GM23338 (cell line): Measurements from ENCODE around the gene FKTN. TPM values are rescaled to one million over a fixed set of nuclear protein-coding genes. Genes with fewer than 3 reads are reported as not detected.
A peak's percentile ranks its signal among the peaks of the same experiment; 100 is the strongest.

ENCODE experiments used
- ATAC-seq: fragments of 200-7000 bp; cut with Tn5 transposase; 3 replicates; pipeline ENCODE4 v1.9.1; 2020
- DNase-seq: peaks from one replicate; pipeline ENCODE4 v3.0.0-alpha.2; 2015; ENCODE audit warnings: low spot score
- H2AFZ ChIP-seq: fragments of 200-600 bp; sonication (generic); 2 replicates; pipeline ENCODE4 v1.8.0; 2016; ENCODE audit warnings: antibody characterized with exemption, mild to moderate bottlenecking, moderate library complexity
- H3F3A ChIP-seq: fragments of 200-600 bp; sonication (generic); replicated peaks from 2 replicates; pipeline ENCODE4 v1.8.0; 2017; ENCODE audit warnings: antibody characterized with exemption, mixed run types, low read depth
- H3K27ac ChIP-seq: fragments of 200-600 bp; sonication (generic); 2 replicates; pipeline ENCODE4 v1.6.1; 2016; ENCODE audit warnings: low read depth
- H3K27me3 ChIP-seq: fragments of 200-600 bp; sonication (generic); 2 replicates; pipeline ENCODE4 v1.8.0; 2016; ENCODE audit warnings: mild to moderate bottlenecking, mixed run types, moderate library complexity; ENCODE audit not compliant: insufficient read depth
- H3K36me3 ChIP-seq: fragments of 200-600 bp; sonication (generic); 2 replicates; pipeline ENCODE4 v1.8.0; 2016; ENCODE audit warnings: mild to moderate bottlenecking; ENCODE audit not compliant: insufficient read depth
- H3K4me1 ChIP-seq: fragments of 200-600 bp; sonication (generic); 2 replicates; pipeline ENCODE4 v1.8.0; 2016; ENCODE audit warnings: mild to moderate bottlenecking, moderate library complexity; ENCODE audit not compliant: insufficient read depth
- H3K4me2 ChIP-seq: fragments of 200-600 bp; sonication (generic); 2 replicates; pipeline ENCODE4 v1.7.1; 2017; ENCODE audit warnings: mixed run types
- H3K4me3 ChIP-seq: fragments of 200-600 bp; sonication (generic); 2 replicates; pipeline ENCODE4 v1.6.1; 2016; ENCODE audit warnings: mixed run types
- H3K79me2 ChIP-seq: fragments of 200-600 bp; sonication (generic); replicated peaks from 2 replicates; pipeline ENCODE4 v1.8.0; 2017; ENCODE audit warnings: mild to moderate bottlenecking; ENCODE audit not compliant: insufficient read depth
- H3K9me2 ChIP-seq: fragments of 200-600 bp; sonication (generic); 2 replicates; pipeline ENCODE4 v1.8.0; 2017; ENCODE audit not compliant: insufficient read depth
- H4K20me1 ChIP-seq: fragments of 200-600 bp; sonication (generic); replicated peaks from 2 replicates; pipeline ENCODE4 v1.8.0; 2017; ENCODE audit warnings: mild to moderate bottlenecking; ENCODE audit not compliant: insufficient read depth
- H3K27ac Mint-ChIP-seq: 2 replicates; pipeline ENCODE4 v1.8.0; 2020; ENCODE audit warnings: inconsistent platforms, mild to moderate bottlenecking, moderate library complexity, mixed read lengths
- H3K27me3 Mint-ChIP-seq: 3 replicates; pipeline ENCODE4 v1.8.0; 2022; ENCODE audit warnings: low read depth, mild to moderate bottlenecking, moderate library complexity, mixed read lengths, inconsistent platforms; ENCODE audit not compliant: insufficient read depth, poor library complexity
- H3K36me3 Mint-ChIP-seq: 3 replicates; pipeline ENCODE4 v1.8.0; 2021; ENCODE audit warnings: low read depth, mild to moderate bottlenecking, inconsistent platforms, moderate library complexity, mixed read lengths
- H3K4me1 Mint-ChIP-seq: 3 replicates; pipeline ENCODE4 v1.8.0; 2020; ENCODE audit warnings: mild to moderate bottlenecking, inconsistent platforms, mixed read lengths
- H3K4me3 Mint-ChIP-seq: 3 replicates; pipeline ENCODE4 v1.8.0; 2021; ENCODE audit warnings: moderate library complexity, mild to moderate bottlenecking, inconsistent platforms, mixed read lengths
- H3K9me3 Mint-ChIP-seq: 3 replicates; pipeline ENCODE4 v1.8.0; 2020; ENCODE audit warnings: moderate library complexity, mild to moderate bottlenecking, inconsistent platforms, mixed read lengths
- CREB1 ChIP-seq: fragments of 250-450 bp; sonication (Bioruptor Pico); IDR thresholded peaks from 2 replicates; pipeline ENCODE4 v1.5.0; 2020; ENCODE audit warnings: low read depth, mild to moderate bottlenecking, moderate library complexity
- JUNB ChIP-seq: IDR thresholded peaks from one replicate; pipeline ENCODE4 v1.6.1; 2016; ENCODE audit warnings: antibody characterized with exemption; ENCODE audit not compliant: unreplicated experiment
- NANOG ChIP-seq: IDR thresholded peaks from 2 replicates; pipeline ENCODE4 v1.6.1; 2016; ENCODE audit warnings: antibody characterized with exemption, borderline replicate concordance
- ZNF114 ChIP-seq: fragments of 250-450 bp; sonication (Bioruptor Pico); IDR thresholded peaks from 2 replicates; pipeline ENCODE4 v1.5.0; 2020; ENCODE audit warnings: mild to moderate bottlenecking, moderate library complexity
- ZNF331 ChIP-seq: fragments of 250-450 bp; sonication (Bioruptor Pico); IDR thresholded peaks from 2 replicates; pipeline ENCODE4 v1.5.0; 2020; ENCODE audit warnings: low read depth, mild to moderate bottlenecking, moderate library complexity
- polyA plus RNA-seq: library from polyadenylated mRNA; unstranded; fragments of >200 nt; fragmentation: Nextera tagmentation; extraction: Ambion mirVana; gene quantifications from 2 replicates; pipeline ENCODE4 v1.2.1, GENCODE V29; 2016
- total RNA-seq: library from RNA; depleted of rRNA; stranded (reverse); fragments of >200 nt; shearing (Covaris generic); gene quantifications from 2 replicates; pipeline ENCODE4 v1.2.3, GENCODE V29; 2014
- TF ChIP-seq, protein P1 (sequence below): IDR thresholded peaks from 2 replicates; pipeline ENCODE4 v1.6.1; 2016; ENCODE audit warnings: antibody characterized with exemption
- TF ChIP-seq, protein P2 (sequence below), 2 experiments: fragments of 200-600 bp in 1 of 2; sonication (generic) in 1 of 2; conservative IDR thresholded peaks; 2 replicates each; pipeline versions ENCODE4 v1.5.1 to v1.6.1; 2016 to 2017; ENCODE audit warnings: antibody characterized with exemption in 2 of 2, low read depth in 2 of 2, mild to moderate bottlenecking in 2 of 2, moderate library complexity in 1 of 2
- TF ChIP-seq, protein P3 (sequence below): IDR thresholded peaks from one replicate; pipeline ENCODE4 v1.6.1; 2018; ENCODE audit warnings: antibody characterized with exemption; ENCODE audit not compliant: unreplicated experiment

Gene FKTN
- total and polyA plus RNA-seq, 2 experiments from 2014 or later, result 6.8 to 9.9 TPM

DNA sequence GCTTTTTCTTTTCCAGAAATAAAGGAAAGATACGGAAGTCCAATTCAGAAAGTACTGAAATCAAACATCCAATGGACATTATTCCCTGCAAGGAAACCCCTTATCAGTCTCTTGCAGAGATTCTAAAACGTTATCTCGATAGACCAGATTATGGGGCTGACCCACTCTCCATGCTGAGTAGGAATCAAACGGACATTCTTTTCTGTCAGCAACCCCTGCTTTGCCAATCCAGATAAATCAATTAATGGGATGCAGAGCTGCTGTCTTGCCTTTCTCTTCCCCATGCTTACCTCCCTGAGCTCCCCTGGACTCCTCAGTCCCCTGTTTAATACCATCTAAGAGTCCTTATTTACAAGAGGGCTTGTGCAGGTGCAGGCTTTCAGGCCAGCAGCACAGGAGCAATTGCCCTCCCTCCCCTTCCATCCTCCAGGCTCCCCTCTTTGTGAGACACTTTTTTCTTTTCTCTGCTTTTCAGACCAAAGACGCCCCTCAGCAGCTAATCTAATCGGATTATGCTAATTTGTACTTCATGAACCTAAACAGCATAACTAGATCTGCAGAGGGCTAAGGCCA lies 118.5 kb downstream of the FKTN start:
- H3K4me2 ChIP-seq, result no peak overlapping the region
- H3K9me3 Mint-ChIP-seq, result no peaks in the 10 kb centered on the region
- no peaks in the 10 kb centered on the region for H3K9me2 ChIP-seq
- no peak overlapping the region for H3K4me3 ChIP-seq
- H3K4me3 Mint-ChIP-seq, result no peak overlapping the region
- H3K36me3 ChIP-seq, result no peaks in the 10 kb centered on the region
- H4K20me1 ChIP-seq, result no peaks in the 10 kb centered on the region; the same call in 1 of the 2 replicates
- TF ChIP-seq JUNB (no peak), CREB1 (no peak), ZNF331 (CRISPR knock-in tag) (no peak)
- TF ChIP-seq, protein P1, sequence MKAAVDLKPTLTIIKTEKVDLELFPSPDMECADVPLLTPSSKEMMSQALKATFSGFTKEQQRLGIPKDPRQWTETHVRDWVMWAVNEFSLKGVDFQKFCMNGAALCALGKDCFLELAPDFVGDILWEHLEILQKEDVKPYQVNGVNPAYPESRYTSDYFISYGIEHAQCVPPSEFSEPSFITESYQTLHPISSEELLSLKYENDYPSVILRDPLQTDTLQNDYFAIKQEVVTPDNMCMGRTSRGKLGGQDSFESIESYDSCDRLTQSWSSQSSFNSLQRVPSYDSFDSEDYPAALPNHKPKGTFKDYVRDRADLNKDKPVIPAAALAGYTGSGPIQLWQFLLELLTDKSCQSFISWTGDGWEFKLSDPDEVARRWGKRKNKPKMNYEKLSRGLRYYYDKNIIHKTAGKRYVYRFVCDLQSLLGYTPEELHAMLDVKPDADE, result no peak
- H3K27me3 ChIP-seq, result no peaks in the 10 kb centered on the region
- no peaks in the 10 kb centered on the region for H3F3A ChIP-seq
- H3K27ac Mint-ChIP-seq, result no peak overlapping the region
- H3K36me3 Mint-ChIP-seq, result no peaks in the 10 kb centered on the region
- no peaks in the 10 kb centered on the region for H3K4me1 ChIP-seq
- H3K4me1 Mint-ChIP-seq, result peaks cover 18% of the 10 kb centered on the region
- 0 out of 2 replicates have a peak overlapping the region, but pooled peaks have one; percentile 24 for H2AFZ ChIP-seq
- H3K27ac ChIP-seq, result no peak overlapping the region
- DNase-seq (no peak), ATAC-seq (peak; percentile 38; the same call in 1 of the 3 replicates)
- no peaks in the 10 kb centered on the region for H3K79me2 ChIP-seq
- peaks cover 3% of the 10 kb centered on the region for H3K27me3 Mint-ChIP-seq

DNA sequence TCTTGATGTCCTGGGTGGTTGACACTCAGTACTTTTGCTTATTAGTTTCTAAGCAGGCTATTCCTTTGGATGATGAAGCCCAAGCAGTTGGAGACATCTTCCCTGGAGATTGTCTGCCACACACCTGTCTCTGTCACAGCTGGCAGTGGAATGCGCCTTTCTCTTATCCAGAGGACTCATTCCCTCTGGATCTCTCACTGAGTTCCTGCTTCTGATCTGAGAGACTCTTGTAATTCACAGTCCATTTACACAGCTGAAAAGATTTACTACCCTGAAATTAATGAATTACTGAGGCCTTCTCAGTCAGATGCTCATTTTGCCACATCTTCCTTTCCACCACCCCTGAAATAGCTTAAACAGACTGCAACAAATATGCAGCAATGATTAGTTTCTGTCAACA lies 120.2 kb downstream of the FKTN start:
- no peak overlapping the region for H3K27ac ChIP-seq
- no peaks in the 10 kb centered on the region for H3K79me2 ChIP-seq
- peak overlapping the region; percentile 60 for H2AFZ ChIP-seq
- peaks cover 3% of the 10 kb centered on the region for H3K27me3 Mint-ChIP-seq
- DNase-seq, result no peak
- H3F3A ChIP-seq, result no peaks in the 10 kb centered on the region
- H4K20me1 ChIP-seq, result no peaks in the 10 kb centered on the region; the same call in 1 of the 2 replicates
- H3K36me3 ChIP-seq, result no peaks in the 10 kb centered on the region
- H3K36me3 Mint-ChIP-seq, result no peaks in the 10 kb centered on the region
- no peak overlapping the region for H3K4me3 Mint-ChIP-seq
- H3K9me2 ChIP-seq, result no peaks in the 10 kb centered on the region
- H3K27ac Mint-ChIP-seq, result peak overlapping the region; percentile 22; the same call in 1 of the 2 replicates
- no peak overlapping the region for H3K4me3 ChIP-seq
- peak; percentile 46; the same call in 2 of the 3 replicates for ATAC-seq
- peaks cover 18% of the 10 kb centered on the region for H3K4me1 Mint-ChIP-seq
- H3K4me2 ChIP-seq, result peak overlapping the region; percentile 35; the same call in 1 of the 2 replicates
- no peaks in the 10 kb centered on the region for H3K27me3 ChIP-seq
- no peaks in the 10 kb centered on the region for H3K4me1 ChIP-seq
- no peaks in the 10 kb centered on the region for H3K9me3 Mint-ChIP-seq
- TF ChIP-seq JUNB, result no peak
- no peak for TF ChIP-seq ZNF114 (CRISPR knock-in tag)
- TF ChIP-seq, protein P2, sequence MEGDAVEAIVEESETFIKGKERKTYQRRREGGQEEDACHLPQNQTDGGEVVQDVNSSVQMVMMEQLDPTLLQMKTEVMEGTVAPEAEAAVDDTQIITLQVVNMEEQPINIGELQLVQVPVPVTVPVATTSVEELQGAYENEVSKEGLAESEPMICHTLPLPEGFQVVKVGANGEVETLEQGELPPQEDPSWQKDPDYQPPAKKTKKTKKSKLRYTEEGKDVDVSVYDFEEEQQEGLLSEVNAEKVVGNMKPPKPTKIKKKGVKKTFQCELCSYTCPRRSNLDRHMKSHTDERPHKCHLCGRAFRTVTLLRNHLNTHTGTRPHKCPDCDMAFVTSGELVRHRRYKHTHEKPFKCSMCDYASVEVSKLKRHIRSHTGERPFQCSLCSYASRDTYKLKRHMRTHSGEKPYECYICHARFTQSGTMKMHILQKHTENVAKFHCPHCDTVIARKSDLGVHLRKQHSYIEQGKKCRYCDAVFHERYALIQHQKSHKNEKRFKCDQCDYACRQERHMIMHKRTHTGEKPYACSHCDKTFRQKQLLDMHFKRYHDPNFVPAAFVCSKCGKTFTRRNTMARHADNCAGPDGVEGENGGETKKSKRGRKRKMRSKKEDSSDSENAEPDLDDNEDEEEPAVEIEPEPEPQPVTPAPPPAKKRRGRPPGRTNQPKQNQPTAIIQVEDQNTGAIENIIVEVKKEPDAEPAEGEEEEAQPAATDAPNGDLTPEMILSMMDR (conservative IDR thresholded peaks at IDR 0.05; ENCODE audit: low read depth in 2 of 2), result no peak
- TF ChIP-seq CREB1, result no peak
- no peak for TF ChIP-seq NANOG
- TF ChIP-seq, protein P3, sequence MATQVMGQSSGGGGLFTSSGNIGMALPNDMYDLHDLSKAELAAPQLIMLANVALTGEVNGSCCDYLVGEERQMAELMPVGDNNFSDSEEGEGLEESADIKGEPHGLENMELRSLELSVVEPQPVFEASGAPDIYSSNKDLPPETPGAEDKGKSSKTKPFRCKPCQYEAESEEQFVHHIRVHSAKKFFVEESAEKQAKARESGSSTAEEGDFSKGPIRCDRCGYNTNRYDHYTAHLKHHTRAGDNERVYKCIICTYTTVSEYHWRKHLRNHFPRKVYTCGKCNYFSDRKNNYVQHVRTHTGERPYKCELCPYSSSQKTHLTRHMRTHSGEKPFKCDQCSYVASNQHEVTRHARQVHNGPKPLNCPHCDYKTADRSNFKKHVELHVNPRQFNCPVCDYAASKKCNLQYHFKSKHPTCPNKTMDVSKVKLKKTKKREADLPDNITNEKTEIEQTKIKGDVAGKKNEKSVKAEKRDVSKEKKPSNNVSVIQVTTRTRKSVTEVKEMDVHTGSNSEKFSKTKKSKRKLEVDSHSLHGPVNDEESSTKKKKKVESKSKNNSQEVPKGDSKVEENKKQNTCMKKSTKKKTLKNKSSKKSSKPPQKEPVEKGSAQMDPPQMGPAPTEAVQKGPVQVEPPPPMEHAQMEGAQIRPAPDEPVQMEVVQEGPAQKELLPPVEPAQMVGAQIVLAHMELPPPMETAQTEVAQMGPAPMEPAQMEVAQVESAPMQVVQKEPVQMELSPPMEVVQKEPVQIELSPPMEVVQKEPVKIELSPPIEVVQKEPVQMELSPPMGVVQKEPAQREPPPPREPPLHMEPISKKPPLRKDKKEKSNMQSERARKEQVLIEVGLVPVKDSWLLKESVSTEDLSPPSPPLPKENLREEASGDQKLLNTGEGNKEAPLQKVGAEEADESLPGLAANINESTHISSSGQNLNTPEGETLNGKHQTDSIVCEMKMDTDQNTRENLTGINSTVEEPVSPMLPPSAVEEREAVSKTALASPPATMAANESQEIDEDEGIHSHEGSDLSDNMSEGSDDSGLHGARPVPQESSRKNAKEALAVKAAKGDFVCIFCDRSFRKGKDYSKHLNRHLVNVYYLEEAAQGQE, result no peak
- TF ChIP-seq, protein P1, result no peak
